Aorta (tissue), 5 donors: Measurements from ENCODE around the gene RASGRP3. TPM values are rescaled to one million over a fixed set of nuclear protein-coding genes. Genes with fewer than 3 reads are reported as not detected.

Experiments used
- ATAC-seq: fragments of 200-7000 bp; cut with Tn5 transposase; one replicate; pipeline ENCODE4 v1.9.1; 2022; ENCODE audit warnings: moderate library complexity; ENCODE audit not compliant: low FRiP score
- DNase-seq, 2 donors: peaks; one replicate each; pipeline ENCODE4 v3.0.0-alpha.2; 2020
- H3K27ac ChIP-seq, 2 donors: one replicate each; pipeline ENCODE4 v1.5.1; 2013; ENCODE audit warnings: low read length in 2 of 2, mild to moderate bottlenecking in 2 of 2, moderate library complexity in 2 of 2, control low read depth in 1 of 2, inconsistent platforms in 1 of 2, low read depth in 1 of 2
- H3K27me3 ChIP-seq, 2 donors: one replicate each; pipeline ENCODE4 v1.6.1; 2013; ENCODE audit warnings: control low read depth in 1 of 2, low read length in 1 of 2, mild to moderate bottlenecking in 1 of 2, moderate library complexity in 1 of 2; ENCODE audit not compliant: insufficient read depth in 2 of 2, control insufficient read depth in 1 of 2
- H3K36me3 ChIP-seq, 2 donors: one replicate each; pipeline ENCODE4 v1.6.1; 2013; ENCODE audit warnings: control low read depth in 1 of 2, low read length in 1 of 2, mild to moderate bottlenecking in 1 of 2; ENCODE audit not compliant: insufficient read depth in 2 of 2, control insufficient read depth in 1 of 2
- H3K4me1 ChIP-seq, 2 donors: one replicate each; pipeline ENCODE4 v1.6.1; 2013; ENCODE audit warnings: low read length in 2 of 2, control low read depth in 1 of 2, mild to moderate bottlenecking in 1 of 2, moderate library complexity in 1 of 2; ENCODE audit not compliant: insufficient read depth in 2 of 2, control insufficient read depth in 1 of 2
- H3K4me3 ChIP-seq, 2 donors: one replicate each; pipeline ENCODE4 v1.5.1; 2013; ENCODE audit warnings: low read length in 2 of 2, control low read depth in 1 of 2, mild to moderate bottlenecking in 1 of 2
- H3K9me3 ChIP-seq: one replicate; pipeline ENCODE4 v1.6.1; 2013; ENCODE audit warnings: mild to moderate bottlenecking, low read length; ENCODE audit not compliant: control insufficient read depth
- WGBS, 2 donors: extraction: QIAGEN DNeasy Blood & Tissue Kit; methylation state at CpG; one replicate each; pipeline ENCODE4 v1.1.7; 2013; 5-methylcytosine and 5-hydroxymethylcytosine counted together
- intact Hi-C, 2 donors: fragments of 100-400 bp; cut with DNase I; formaldehyde crosslinking; loops; one replicate each; pipeline versions ENCODE4 v1.14.2 to v1.15.0; 2022
- polyA plus RNA-seq, 2 donors: library from polyadenylated mRNA; stranded (reverse); fragments of 200-250 nt; gene quantifications; one replicate each; pipeline ENCODE4 v1.2.3, GENCODE V29; 2013
- total RNA-seq, 2 donors: library from RNA; stranded (reverse); fragmentation: NEBNext Ultra II Directional; extraction: Animal tissue kit (Norgen Biotek cat#: 25700); gene quantifications; one replicate each; pipeline ENCODE4 v1.2.1, GENCODE V29; 2021
- donor health status: healthy with polysubstance abuse.
- donor health status: Bipolar disorder and iron deficiency.
- donor health status: DM: no; HTN: no; CAD: no.
- donor health status: DM: no; HTN: no; CAD: no.
- donor health status: DM: yes; HTN: yes; CAD: no.

Gene RASGRP3
- total and polyA plus RNA-seq, 4 donors, result 0.46 to 22.3 (median 7.9) TPM

DNA sequence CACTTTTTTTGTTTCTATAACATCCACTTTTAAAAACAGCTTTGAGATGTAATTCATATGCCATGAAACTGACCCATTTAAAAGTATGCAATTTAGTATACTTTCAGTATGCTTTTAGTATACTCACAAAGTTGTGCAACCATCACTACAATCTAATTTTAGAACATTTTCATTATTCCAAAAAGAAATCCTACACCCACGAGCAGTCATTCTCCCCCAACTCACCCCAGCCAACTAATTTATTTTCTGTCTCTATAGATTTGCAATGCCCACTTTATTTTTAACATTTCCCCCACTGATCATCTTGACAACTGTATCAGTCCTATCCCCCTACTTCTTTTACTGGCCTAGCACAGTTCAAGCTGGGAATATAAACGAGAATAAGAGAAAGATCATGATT, 83.6 kb downstream of the RASGRP3 start:
- H3K36me3 ChIP-seq, result no peaks in the 10 kb centered on the region
- intact Hi-C loops, result no loop called here
- no peak for ATAC-seq
- H3K27me3 ChIP-seq, result no peaks in the 10 kb centered on the region
- H3K9me3 ChIP-seq, result no peaks in the 10 kb centered on the region
- no peaks in the 10 kb centered on the region for H3K4me1 ChIP-seq
- no peak overlapping the region for H3K4me3 ChIP-seq
- 47 to 55% methylated on average over 2 of the region's 2 CpGs for WGBS, 2 donors
- DNase-seq, result no peak
- H3K27ac ChIP-seq, result no peak overlapping the region

DNA sequence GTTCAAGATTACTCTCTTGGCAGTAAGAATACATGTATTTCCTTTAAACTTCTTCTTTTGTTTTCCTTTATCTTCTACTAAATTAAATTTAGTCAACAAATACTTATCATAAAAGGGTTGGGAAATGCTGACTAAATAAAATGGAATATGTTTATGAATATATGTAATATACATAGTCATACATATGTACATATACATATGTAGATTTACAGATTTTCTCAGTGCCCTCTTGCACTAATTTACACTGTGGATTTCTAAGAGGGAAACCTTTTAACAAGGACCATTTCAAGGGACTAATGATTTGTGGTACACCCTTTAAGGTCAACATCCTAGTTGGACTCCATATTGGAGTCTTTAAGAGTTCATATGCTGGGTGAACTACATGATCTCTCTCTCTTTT, 85.4 kb downstream of the RASGRP3 start:
- ATAC-seq (no peak), DNase-seq (no peak)
- no peaks in the 10 kb centered on the region for H3K36me3 ChIP-seq
- H3K27me3 ChIP-seq, result no peaks in the 10 kb centered on the region
- no peak overlapping the region for H3K27ac ChIP-seq
- H3K9me3 ChIP-seq, result no peaks in the 10 kb centered on the region
- H3K4me3 ChIP-seq, result no peak overlapping the region
- no peaks in the 10 kb centered on the region for H3K4me1 ChIP-seq
- intact Hi-C loops, result no loop called here

DNA sequence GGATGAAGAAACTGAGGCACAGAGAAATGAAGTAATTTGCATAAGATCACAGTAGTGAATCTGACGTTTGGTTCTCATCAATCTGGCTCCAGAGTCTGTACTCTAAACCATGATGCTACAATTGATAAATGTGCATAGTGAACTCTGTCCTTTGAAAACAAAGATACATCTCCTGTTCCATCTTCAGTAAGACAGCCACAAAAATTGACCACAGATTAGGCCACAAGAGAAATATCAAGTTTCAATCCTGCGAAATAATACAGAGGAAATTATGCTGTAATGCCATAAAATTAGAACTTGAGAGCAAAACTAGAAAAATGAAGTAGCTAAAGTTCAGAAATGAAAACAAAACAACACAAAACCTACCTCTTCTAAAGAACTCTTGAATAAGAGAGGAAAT, 94.2 kb downstream of the RASGRP3 start:
- no peaks in the 10 kb centered on the region for H3K27me3 ChIP-seq
- H3K9me3 ChIP-seq, result no peaks in the 10 kb centered on the region
- WGBS, 2 donors, result 90% methylated on average over 2 of the region's 2 CpGs
- ATAC-seq, result no peak
- DNase-seq, result no peak
- intact Hi-C loops, result no loop called here
- no peaks in the 10 kb centered on the region for H3K4me1 ChIP-seq
- H3K4me3 ChIP-seq, result no peak overlapping the region
- H3K27ac ChIP-seq, result no peak overlapping the region
- no peaks in the 10 kb centered on the region for H3K36me3 ChIP-seq

DNA sequence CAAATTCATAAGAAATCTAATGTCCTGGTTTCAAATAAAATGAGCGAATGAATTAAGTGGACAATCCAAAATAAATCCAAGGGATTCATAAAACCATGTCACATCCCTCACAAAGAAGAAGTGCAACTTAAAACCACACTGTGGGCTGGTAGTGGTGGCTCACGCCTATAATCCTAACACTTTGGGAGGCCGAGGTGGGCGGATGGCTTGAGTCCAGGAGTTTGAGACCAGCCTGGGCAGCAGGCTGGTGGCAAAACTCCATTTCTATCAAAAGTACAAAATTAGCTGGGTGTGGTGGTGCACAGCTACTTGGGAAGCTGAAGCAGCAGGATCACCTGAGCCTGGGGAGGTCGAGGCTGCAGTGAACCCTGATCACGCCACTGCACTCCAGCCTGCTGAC, 97.2 kb downstream of the RASGRP3 start:
- Histone ChIP-seq H3K36me3 (no peaks in the 10 kb centered on the region), H3K4me3 (no peak overlapping the region), H3K27me3 (no peaks in the 10 kb centered on the region), H3K4me1 (no peaks in the 10 kb centered on the region), H3K27ac (no peak overlapping the region), H3K9me3 (no peaks in the 10 kb centered on the region)
- 95 to 96% methylated on average over 6 of the region's 6 CpGs for WGBS, 2 donors
- ATAC-seq (no peak), DNase-seq (no peak)
- intact Hi-C loops, result no loop called here

DNA sequence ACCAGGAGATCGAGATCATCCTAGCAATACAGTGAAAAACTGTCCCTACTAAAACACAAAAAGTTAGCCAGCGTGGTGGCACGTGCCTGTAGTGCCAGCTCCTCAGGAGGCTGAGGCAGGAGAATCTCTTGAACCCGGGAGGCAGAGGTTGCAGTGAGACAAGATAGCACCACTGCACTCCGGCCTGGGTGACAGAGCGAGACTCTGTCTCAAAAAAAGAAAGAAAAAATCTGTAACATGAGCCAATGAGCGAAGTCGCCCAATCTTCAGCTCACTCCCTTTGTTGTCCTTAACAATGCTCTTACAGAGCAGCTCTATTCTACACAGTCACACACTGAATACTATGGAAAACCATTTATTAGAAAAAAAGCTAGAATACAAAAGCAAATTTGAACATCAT, 100.6 kb downstream of the RASGRP3 start:
- H3K4me1 ChIP-seq, result no peaks in the 10 kb centered on the region
- intact Hi-C loops, result loop anchor here in 1 of 2 donors (5.0 kb wide), 1 partner anchor 100 kb away; the partner anchor contains the start of gene RASGRP3
- WGBS, 2 donors, result 83 to 85% methylated on average over 8 of the region's 8 CpGs
- no peaks in the 10 kb centered on the region for H3K27me3 ChIP-seq
- H3K9me3 ChIP-seq, result no peaks in the 10 kb centered on the region
- no peak overlapping the region for H3K27ac ChIP-seq
- H3K36me3 ChIP-seq, result no peaks in the 10 kb centered on the region
- H3K4me3 ChIP-seq, result no peak overlapping the region
- no peak for ATAC-seq
- DNase-seq, result no peak

DNA sequence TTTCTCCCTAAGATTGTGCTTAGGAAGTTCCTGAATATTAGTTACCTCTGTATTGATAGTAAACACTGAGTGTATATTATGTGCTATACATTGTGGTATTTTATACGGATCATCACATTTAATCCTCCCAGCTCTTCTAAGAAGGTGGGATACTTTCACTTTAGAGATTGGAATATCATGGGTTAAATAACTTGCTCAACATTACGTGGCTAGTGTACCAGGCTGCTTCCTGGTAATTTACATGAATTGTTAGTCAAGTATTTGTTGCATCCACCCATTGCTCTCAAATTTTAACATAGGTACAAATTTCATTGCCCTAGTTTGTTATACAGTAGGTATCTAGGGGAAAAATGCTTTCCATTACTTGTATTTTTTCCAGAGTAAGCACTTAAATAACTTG, 101.2 kb downstream of the RASGRP3 start:
- no peaks in the 10 kb centered on the region for H3K27me3 ChIP-seq

DNA sequence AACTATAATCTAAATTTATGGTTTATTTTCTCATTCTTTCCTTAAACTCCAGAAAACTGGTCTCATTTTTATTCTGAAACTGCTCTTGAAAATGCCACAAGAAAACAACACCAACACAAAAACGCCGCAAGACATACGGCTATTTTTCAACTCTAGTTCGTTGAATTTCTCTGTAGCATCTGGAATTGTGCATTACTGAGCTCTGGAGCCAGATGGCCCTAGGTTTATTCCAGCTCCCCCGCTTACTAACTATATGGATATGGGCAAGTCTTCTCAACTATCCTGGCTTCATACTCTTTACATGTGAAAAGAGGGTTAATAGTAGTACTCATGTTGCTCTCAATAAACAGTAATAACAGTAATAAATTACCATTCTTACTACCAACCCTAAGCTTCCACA, 102.8 kb downstream of the RASGRP3 start:
- H3K9me3 ChIP-seq, result no peaks in the 10 kb centered on the region
- WGBS, 2 donors, result 78 to 81% methylated on average over 5 of the region's 5 CpGs
- H3K27me3 ChIP-seq, result no peaks in the 10 kb centered on the region
- no peaks in the 10 kb centered on the region for H3K36me3 ChIP-seq
- no peak for ATAC-seq
- H3K27ac ChIP-seq, result no peak overlapping the region
- H3K4me1 ChIP-seq, result no peaks in the 10 kb centered on the region
- H3K4me3 ChIP-seq, result no peak overlapping the region
- intact Hi-C loops, result loop anchor here in 1 of 2 donors (5.0 kb wide), 1 partner anchor 102 kb away; the partner anchor contains the start of gene RASGRP3
- DNase-seq, result no peak

More for the DNA sequence above, 101.2 kb downstream of the RASGRP3 start:
- Histone ChIP-seq H3K4me1 (no peaks in the 10 kb centered on the region), H3K4me3 (no peak overlapping the region), H3K27ac (no peak overlapping the region), H3K9me3 (no peaks in the 10 kb centered on the region), H3K36me3 (no peaks in the 10 kb centered on the region)
- no peak for DNase-seq
- ATAC-seq, result no peak
- intact Hi-C loops, result loop anchor here in 1 of 2 donors (5.0 kb wide), 1 partner anchor 100 kb away; the partner anchor contains the start of gene RASGRP3
- 43 to 47% methylated on average over 2 of the region's 2 CpGs for whole genome bisulfite sequencing, 2 donors

DNA sequence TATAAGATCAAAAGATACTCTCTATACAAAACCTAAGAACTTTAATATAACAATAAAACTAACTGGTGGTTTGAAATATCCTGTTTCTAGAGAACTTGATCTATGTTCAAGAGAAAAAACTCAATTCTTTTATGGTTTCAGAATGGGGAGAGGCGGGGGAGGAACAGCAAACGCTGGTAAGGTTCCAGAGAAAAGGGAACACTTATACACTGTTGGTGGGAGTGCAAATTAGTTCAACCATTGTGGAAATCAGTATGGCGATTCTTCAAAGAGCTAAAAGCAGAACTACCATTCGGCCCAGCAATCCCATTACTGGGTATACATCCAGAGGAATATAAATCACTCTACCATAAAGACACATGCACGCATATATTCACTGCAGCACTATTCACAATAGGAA, 105.4 kb downstream of the RASGRP3 start:
- peaks cover 0 to 2% of the 10 kb centered on the region in 2 donors for H3K36me3 ChIP-seq
- intact Hi-C loops, result loop anchor here (5.0 to 10.0 kb wide), 4 partner anchors 105 to 550 kb away; partner anchors contain the start of gene RASGRP3 (in 1 of the 2)
- ATAC-seq (no peak), DNase-seq (no peak)
- no peak overlapping the region for H3K27ac ChIP-seq
- WGBS, 2 donors, result 78 to 89% methylated on average over 5 of the region's 5 CpGs
- H3K27me3 ChIP-seq, result no peaks in the 10 kb centered on the region
- H3K4me3 ChIP-seq, result no peak overlapping the region
- H3K4me1 ChIP-seq, result no peaks in the 10 kb centered on the region
- no peaks in the 10 kb centered on the region for H3K9me3 ChIP-seq

DNA sequence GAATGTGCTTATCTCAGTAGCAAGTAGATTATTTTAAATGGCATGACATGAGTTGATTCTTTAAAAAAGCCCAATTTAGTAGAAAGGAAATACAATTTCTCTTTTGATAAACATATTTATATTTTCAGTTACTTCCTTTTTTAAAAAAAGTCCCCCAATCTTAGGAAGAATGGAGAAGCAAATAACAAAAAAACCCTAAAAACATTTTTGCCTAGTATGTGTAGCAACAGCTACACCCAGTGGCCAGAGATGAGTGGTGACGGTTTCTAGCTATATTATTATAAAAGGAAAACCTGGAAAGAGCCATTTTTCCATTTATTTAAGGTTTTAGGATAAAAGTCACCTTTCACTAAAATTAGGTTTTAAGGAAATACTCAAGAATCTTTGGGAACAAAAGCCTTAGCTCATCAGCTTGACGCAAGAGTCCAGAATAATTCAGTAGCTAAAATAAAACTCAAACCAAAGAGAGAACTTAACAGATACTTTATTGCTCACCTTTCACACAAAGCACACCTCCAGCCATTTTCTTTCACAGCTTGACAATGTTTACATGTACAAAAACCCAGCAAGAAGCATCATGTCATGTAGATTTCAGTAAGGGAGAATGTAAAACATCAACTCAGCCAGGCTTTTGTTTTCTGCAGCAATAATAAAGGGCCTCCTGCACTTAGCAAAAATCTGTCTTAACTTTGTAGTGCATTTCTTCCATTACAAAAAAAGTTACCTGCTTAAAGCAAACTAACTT, 106.9 kb downstream of the RASGRP3 start:
- H3K4me1 ChIP-seq, result peaks cover 0 to 2% of the 10 kb centered on the region in 2 donors
- WGBS, 2 donors, result 10 to 11% methylated on average over 2 of the region's 2 CpGs
- DNase-seq, result no peak
- peaks cover 0 to 2% of the 10 kb centered on the region in 2 donors for H3K36me3 ChIP-seq
- no peaks in the 10 kb centered on the region for H3K27me3 ChIP-seq
- intact Hi-C loops, result loop anchor here (5.0 to 10.0 kb wide), 4 partner anchors 106 to 551 kb away; partner anchors contain the start of gene RASGRP3 (in 1 of the 2)
- H3K27ac ChIP-seq, result no peak overlapping the region
- no peak overlapping the region for H3K4me3 ChIP-seq
- no peaks in the 10 kb centered on the region for H3K9me3 ChIP-seq
- ATAC-seq, result peak; percentile 81
